Osteocyte (in vitro differentiated cells): ENCODE data around the gene CSNK1G2. TPM values are rescaled to one million over a fixed set of nuclear protein-coding genes. Genes with fewer than 3 reads are reported as not detected.

Experiments used
- DNase-seq: peaks from one replicate; pipeline ENCODE4 v3.0.0; 2021; ENCODE audit warnings: mixed read lengths; ENCODE audit not compliant: unreplicated experiment; ENCODE audit errors: extremely low spot score
- H3K27ac Mint-ChIP-seq: one replicate; pipeline ENCODE4 v1.8.0; 2021; ENCODE audit warnings: mild to moderate bottlenecking, mixed read lengths; ENCODE audit not compliant: unreplicated experiment
- H3K27me3 Mint-ChIP-seq: one replicate; pipeline ENCODE4 v1.8.0; 2021; ENCODE audit warnings: mixed read lengths; ENCODE audit not compliant: unreplicated experiment
- H3K36me3 Mint-ChIP-seq: one replicate; pipeline ENCODE4 v1.8.0; 2021; ENCODE audit warnings: mixed read lengths; ENCODE audit not compliant: unreplicated experiment
- H3K4me1 Mint-ChIP-seq: one replicate; pipeline ENCODE4 v1.8.0; 2021; ENCODE audit warnings: mixed read lengths; ENCODE audit not compliant: unreplicated experiment
- H3K4me3 Mint-ChIP-seq: one replicate; pipeline ENCODE4 v1.8.0; 2021; ENCODE audit warnings: mild to moderate bottlenecking, moderate library complexity, mixed read lengths; ENCODE audit not compliant: unreplicated experiment
- H3K9me3 Mint-ChIP-seq: one replicate; pipeline ENCODE4 v1.8.0; 2021; ENCODE audit warnings: mixed read lengths; ENCODE audit not compliant: unreplicated experiment
- total RNA-seq: library from RNA; stranded (reverse); gene quantifications from 2 replicates; pipeline ENCODE4 v1.2.1, GENCODE V29; 2021
- TF ChIP-seq, protein P1 (sequence below): fragments of 200-600 bp; sonication (generic); IDR thresholded peaks from 2 replicates; pipeline ENCODE4 v1.5.0; 2021; ENCODE audit warnings: antibody characterized with exemption, mild to moderate bottlenecking, moderate library complexity

The CSNK1G2 gene
- total RNA-seq, 1 donor from 2014 or later: 72.2 TPM

DNA sequence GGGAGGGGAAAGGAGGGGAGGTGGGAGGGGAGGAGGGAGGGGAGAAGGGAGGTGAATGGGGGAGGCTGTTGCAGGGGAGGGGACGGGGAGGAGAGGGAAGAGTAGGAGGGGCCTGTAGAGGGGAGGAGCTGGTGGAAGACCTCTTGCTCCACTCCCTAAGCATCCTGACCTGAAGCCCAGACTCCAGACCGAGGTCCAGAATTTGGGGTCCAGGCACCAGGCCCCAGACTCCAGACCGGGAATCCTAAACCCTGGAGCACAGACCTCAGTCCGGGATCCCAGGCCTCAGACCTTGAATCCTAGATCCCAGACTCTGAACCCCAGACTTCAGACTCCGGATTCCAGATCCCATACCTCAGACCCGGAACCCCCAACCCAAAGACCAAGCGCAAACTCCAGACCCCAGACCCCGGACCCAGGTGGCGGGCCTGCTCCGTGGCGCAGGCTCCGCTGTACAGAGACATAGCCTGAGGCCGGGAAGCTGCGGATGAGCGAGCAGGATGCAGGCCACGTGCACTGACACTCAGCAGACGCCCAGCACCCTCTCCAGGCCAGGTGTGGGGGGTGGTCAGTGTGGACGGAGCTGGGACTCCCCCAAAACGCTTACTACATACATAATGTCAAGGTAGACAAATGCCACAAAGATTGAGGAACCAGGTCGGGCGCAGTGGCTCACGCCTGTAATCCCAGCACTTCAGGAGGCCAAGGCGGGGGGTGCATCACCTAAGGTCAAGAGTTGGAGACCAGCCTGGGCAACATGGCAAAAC is 75.3 kb downstream of the CSNK1G2 start:
- DNase-seq: no peak
- Mint-ChIP-seq H3K36me3 (peaks cover 3% of the 10 kb centered on the region), H3K27ac (peak overlapping the region; percentile 14)

DNA sequence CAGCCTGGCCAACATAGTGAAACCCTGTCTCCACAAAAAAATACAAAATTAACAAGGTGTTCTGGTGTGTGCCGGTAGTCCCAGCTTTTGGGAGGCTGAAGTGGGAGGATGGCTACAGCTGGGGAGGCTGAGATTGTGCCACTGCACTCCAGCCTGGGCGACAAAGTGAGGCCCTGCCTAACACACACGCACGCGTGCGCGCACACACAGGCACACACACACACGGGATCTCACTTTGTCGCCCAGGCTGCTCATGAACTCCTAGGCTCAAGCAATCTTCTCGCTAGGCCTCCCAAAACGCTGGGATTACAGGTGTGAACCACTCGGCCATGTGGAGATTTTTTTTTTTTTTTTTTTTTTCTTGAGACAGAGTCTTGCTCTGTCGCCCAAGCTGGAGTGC is 77.8 kb downstream of the CSNK1G2 start:
- H3K9me3 Mint-ChIP-seq: no peaks in the 10 kb centered on the region
- no peak overlapping the region for H3K4me3 Mint-ChIP-seq
- DNase-seq: no peak
- H3K4me1 Mint-ChIP-seq: peaks cover 11% of the 10 kb centered on the region
- H3K27ac Mint-ChIP-seq: no peak overlapping the region
- no peaks in the 10 kb centered on the region for H3K36me3 Mint-ChIP-seq
- TF ChIP-seq, protein P1, sequence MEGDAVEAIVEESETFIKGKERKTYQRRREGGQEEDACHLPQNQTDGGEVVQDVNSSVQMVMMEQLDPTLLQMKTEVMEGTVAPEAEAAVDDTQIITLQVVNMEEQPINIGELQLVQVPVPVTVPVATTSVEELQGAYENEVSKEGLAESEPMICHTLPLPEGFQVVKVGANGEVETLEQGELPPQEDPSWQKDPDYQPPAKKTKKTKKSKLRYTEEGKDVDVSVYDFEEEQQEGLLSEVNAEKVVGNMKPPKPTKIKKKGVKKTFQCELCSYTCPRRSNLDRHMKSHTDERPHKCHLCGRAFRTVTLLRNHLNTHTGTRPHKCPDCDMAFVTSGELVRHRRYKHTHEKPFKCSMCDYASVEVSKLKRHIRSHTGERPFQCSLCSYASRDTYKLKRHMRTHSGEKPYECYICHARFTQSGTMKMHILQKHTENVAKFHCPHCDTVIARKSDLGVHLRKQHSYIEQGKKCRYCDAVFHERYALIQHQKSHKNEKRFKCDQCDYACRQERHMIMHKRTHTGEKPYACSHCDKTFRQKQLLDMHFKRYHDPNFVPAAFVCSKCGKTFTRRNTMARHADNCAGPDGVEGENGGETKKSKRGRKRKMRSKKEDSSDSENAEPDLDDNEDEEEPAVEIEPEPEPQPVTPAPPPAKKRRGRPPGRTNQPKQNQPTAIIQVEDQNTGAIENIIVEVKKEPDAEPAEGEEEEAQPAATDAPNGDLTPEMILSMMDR: no peak
- no peaks in the 10 kb centered on the region for H3K27me3 Mint-ChIP-seq

More for the DNA sequence above, 75.3 kb downstream of the CSNK1G2 start:
- TF ChIP-seq, protein P1: no peak
- Mint-ChIP-seq H3K4me3 (peak overlapping the region; percentile 69), H3K9me3 (no peaks in the 10 kb centered on the region), H3K27me3 (no peaks in the 10 kb centered on the region), H3K4me1 (peaks cover 18% of the 10 kb centered on the region)

DNA sequence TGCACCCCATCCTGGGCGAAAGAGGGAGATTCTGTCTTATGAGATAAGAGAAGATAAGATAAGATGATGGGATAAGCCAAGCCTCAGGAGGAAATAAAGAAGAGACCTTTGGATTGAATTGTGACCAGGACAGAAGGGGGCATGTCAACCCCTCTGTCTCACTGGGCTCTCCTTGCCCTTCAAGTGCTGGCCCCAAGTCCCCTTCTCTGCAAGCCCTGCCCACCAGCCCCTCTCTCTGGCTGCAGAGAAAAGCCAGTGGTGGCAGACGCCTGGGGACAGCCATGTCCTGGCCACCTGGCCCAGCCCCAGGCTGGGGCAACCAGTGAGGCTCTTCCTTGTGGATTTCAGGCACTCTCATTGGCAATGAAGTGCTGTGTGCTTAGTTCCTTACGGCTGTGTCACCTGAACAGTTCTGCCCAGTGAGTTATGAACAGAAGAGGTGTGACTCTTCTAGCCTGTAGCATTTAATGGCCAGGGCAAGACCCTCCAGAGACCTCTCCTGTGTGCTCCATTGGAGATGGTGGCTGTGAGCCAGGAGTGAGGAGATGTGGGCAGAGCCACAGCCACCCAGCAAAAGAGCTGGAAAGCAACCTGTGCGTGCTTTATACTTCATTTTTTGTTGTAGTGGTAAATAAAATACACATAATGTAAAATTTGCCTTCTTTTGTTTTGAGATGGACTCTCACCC is 80.6 kb downstream of the CSNK1G2 start:
- TF ChIP-seq, protein P1: no peak
- H3K36me3 Mint-ChIP-seq: no peaks in the 10 kb centered on the region
- H3K9me3 Mint-ChIP-seq: no peaks in the 10 kb centered on the region
- H3K27me3 Mint-ChIP-seq: no peaks in the 10 kb centered on the region
- DNase-seq: no peak
- H3K4me3 Mint-ChIP-seq: no peak overlapping the region
- peaks cover 2% of the 10 kb centered on the region for H3K4me1 Mint-ChIP-seq
- no peak overlapping the region for H3K27ac Mint-ChIP-seq

DNA sequence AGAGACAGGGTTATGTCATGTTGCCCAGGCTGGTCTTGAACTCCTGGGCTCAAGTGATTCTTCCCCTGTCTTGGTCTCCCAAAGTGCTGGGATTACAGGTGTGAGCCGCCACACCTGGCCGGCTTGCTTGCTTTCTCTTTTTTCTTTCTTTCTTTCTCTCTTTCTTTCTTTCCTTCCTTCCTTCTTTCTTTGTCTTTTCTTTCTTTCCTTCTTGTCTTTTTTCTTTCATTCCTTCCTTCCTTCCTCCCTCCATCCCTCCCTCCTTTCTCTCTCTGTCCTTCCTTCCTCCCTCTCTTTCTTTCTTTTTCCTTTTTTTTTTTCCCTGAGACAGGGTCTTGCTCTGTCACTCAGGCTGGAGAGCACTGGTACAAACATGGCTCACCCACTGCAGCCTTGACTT is 81.3 kb downstream of the CSNK1G2 start:
- no peak overlapping the region for H3K4me3 Mint-ChIP-seq
- H3K36me3 Mint-ChIP-seq: no peaks in the 10 kb centered on the region
- no peak for DNase-seq
- H3K9me3 Mint-ChIP-seq: no peaks in the 10 kb centered on the region
- no peak overlapping the region for H3K27ac Mint-ChIP-seq
- H3K27me3 Mint-ChIP-seq: no peaks in the 10 kb centered on the region
- peaks cover 2% of the 10 kb centered on the region for H3K4me1 Mint-ChIP-seq
- TF ChIP-seq, protein P1: no peak

DNA sequence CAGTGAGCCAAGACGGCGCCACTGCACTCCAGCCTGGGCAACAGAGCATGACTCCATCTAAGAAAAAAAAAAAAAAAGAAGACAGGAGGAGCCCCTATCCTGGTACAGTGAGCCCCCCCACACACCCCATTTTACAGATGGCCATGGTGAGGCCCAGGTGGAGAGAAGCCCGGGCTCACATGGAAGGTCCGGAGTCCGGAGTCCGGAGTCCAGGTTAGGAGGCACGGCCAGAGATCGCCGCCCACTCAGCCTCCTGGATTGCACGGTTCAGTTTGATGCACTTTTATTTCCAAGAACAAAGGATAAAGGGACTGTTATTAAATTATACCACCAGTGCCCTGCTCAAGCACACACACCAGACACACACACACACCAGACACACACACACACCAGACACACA is 85.8 kb downstream of the CSNK1G2 start:
- H3K27me3 Mint-ChIP-seq: no peaks in the 10 kb centered on the region
- no peaks in the 10 kb centered on the region for H3K36me3 Mint-ChIP-seq
- no peak for DNase-seq
- TF ChIP-seq, protein P1: no peak
- no peak overlapping the region for H3K27ac Mint-ChIP-seq
- H3K9me3 Mint-ChIP-seq: no peaks in the 10 kb centered on the region
- H3K4me3 Mint-ChIP-seq: no peak overlapping the region
- peaks cover 11% of the 10 kb centered on the region for H3K4me1 Mint-ChIP-seq
